Chondrocyte (in vitro differentiated cells): ENCODE measurements around the gene NOL4. TPM values are rescaled to one million over a fixed set of nuclear protein-coding genes. Genes with fewer than 3 reads are reported as not detected.

Experiments used
- DNase-seq: peaks from one replicate; pipeline ENCODE4 v3.0.0; 2021; ENCODE audit warnings: mixed read lengths, low spot score
- H3K27ac Mint-ChIP-seq: one replicate; pipeline ENCODE4 v1.8.0; 2021; ENCODE audit warnings: mild to moderate bottlenecking, moderate library complexity, mixed read lengths; ENCODE audit not compliant: unreplicated experiment
- H3K27me3 Mint-ChIP-seq: 2 replicates; pipeline ENCODE4 v1.8.0; 2021; ENCODE audit warnings: low read depth, mixed read lengths
- H3K36me3 Mint-ChIP-seq: 2 replicates; pipeline ENCODE4 v1.8.0; 2021; ENCODE audit warnings: low read depth, mixed read lengths
- H3K4me1 Mint-ChIP-seq: 2 replicates; pipeline ENCODE4 v1.8.0; 2021; ENCODE audit warnings: low read depth, mild to moderate bottlenecking, mixed read lengths
- H3K4me3 Mint-ChIP-seq: one replicate; pipeline ENCODE4 v1.8.0; 2021; ENCODE audit warnings: mild to moderate bottlenecking, moderate library complexity, mixed read lengths; ENCODE audit not compliant: unreplicated experiment
- H3K9me3 Mint-ChIP-seq: 2 replicates; pipeline ENCODE4 v1.8.0; 2021; ENCODE audit warnings: low read depth, mixed read lengths
- total RNA-seq: library from RNA; stranded (reverse); gene quantifications from 3 replicates; pipeline ENCODE4 v1.2.1, GENCODE V29; 2021
- TF ChIP-seq, protein P1 (sequence below): fragments of 200-600 bp; sonication (generic); IDR thresholded peaks from 2 replicates; pipeline ENCODE4 v1.5.0; 2021; ENCODE audit warnings: antibody characterized with exemption, mild to moderate bottlenecking, moderate library complexity

The NOL4 gene
- total RNA-seq, 1 donor from 2014 or later = not detected

DNA sequence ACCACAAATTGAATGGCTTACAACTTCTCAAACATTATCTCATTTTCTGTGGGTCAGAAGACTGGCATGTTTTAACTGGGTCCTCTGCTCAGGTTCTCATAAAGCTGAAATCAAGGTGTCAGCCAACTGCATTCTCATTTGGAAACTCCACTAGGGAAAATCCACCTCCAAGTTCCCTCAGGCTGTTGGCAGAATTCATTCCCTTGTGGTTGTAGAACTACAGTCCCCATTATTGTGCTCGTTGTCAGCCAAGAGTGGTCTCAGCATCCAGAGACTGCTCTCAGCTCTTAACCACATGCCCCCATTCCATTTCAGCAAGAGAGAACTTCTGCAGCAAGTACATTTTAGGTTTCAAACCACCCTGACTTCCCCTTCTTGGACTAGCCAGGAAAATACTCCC, 12.2 kb downstream of the NOL4 start:
- H3K27me3 Mint-ChIP-seq = peaks cover 28% of the 10 kb centered on the region
- TF ChIP-seq, protein P1, sequence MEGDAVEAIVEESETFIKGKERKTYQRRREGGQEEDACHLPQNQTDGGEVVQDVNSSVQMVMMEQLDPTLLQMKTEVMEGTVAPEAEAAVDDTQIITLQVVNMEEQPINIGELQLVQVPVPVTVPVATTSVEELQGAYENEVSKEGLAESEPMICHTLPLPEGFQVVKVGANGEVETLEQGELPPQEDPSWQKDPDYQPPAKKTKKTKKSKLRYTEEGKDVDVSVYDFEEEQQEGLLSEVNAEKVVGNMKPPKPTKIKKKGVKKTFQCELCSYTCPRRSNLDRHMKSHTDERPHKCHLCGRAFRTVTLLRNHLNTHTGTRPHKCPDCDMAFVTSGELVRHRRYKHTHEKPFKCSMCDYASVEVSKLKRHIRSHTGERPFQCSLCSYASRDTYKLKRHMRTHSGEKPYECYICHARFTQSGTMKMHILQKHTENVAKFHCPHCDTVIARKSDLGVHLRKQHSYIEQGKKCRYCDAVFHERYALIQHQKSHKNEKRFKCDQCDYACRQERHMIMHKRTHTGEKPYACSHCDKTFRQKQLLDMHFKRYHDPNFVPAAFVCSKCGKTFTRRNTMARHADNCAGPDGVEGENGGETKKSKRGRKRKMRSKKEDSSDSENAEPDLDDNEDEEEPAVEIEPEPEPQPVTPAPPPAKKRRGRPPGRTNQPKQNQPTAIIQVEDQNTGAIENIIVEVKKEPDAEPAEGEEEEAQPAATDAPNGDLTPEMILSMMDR = no peak
- H3K27ac Mint-ChIP-seq = no peak overlapping the region
- H3K9me3 Mint-ChIP-seq = no peaks in the 10 kb centered on the region
- H3K4me3 Mint-ChIP-seq = no peak overlapping the region
- no peak for DNase-seq
- H3K4me1 Mint-ChIP-seq = no peaks in the 10 kb centered on the region
- H3K36me3 Mint-ChIP-seq = peaks cover 2% of the 10 kb centered on the region

DNA sequence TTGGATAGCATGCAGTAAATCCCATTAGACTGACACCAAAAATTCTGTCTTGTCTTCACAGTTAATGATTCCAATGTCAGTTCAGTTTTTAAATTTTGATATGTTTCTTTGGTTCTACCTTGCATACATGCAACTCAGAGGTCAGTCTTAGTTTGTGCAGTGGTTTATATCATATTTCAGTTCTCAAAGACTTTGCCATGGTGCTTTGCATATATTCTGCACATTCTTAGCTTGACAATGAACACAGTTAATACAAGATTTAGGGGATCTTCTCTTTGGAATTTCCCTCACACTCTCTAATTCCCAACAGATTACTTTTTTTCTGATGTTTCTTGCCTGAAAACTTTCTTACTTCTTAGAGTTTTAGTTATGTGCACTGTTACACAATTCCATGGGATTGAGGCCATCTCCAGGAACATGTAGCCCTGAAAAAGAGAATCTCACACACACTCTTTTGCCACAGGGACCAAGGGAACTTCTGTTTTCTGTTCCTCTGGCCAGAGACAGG, 17.3 kb downstream of the NOL4 start:
- no peak overlapping the region for H3K4me3 Mint-ChIP-seq
- no peaks in the 10 kb centered on the region for H3K4me1 Mint-ChIP-seq
- no peak for DNase-seq
- H3K36me3 Mint-ChIP-seq = no peaks in the 10 kb centered on the region
- TF ChIP-seq, protein P1 = no peak
- H3K9me3 Mint-ChIP-seq = peaks cover 7% of the 10 kb centered on the region
- H3K27me3 Mint-ChIP-seq = peaks cover 30% of the 10 kb centered on the region
- no peak overlapping the region for H3K27ac Mint-ChIP-seq

DNA sequence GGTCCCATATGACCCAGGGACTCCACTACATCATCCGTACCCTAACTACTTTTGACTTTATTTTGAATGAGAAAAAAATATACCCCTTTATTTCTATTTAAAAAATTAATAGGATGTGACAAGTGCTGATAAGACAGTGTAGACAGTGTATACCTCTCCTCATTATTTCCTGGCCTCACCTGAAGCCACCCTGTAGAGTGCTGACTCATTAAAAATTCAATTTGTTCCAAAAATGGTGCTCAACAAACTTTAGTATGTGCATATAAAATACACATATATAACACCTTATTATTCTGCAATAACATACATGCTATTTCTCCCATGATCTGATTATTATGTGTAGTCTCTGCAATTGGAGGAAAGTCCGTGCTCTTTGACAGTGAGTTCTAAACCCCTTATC, 20.8 kb downstream of the NOL4 start:
- no peak overlapping the region for H3K4me3 Mint-ChIP-seq
- H3K4me1 Mint-ChIP-seq = no peaks in the 10 kb centered on the region
- no peak for DNase-seq
- peaks cover 34% of the 10 kb centered on the region for H3K27me3 Mint-ChIP-seq
- H3K36me3 Mint-ChIP-seq = no peaks in the 10 kb centered on the region
- H3K27ac Mint-ChIP-seq = no peak overlapping the region
- peaks cover 7% of the 10 kb centered on the region for H3K9me3 Mint-ChIP-seq
- TF ChIP-seq, protein P1 = no peak

DNA sequence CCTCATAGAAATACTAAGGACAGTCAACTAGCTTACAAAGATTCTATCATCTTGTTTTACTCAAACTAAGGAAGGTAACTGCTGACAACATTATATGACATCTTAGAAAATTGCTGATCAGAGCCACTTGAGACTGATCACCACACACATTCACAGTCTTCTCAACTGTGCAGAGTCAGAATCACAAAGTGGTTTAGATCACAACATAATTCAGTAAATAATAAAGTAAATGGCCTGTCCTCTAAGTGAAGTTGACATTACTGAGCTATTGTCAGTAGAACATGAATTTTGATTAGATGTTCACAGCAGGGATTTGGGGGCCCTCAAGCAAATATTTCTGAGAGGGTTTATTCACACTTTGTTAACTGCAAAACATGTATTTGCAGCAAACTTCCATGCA, 28.5 kb downstream of the NOL4 start:
- TF ChIP-seq, protein P1 = no peak
- Mint-ChIP-seq H3K4me1 (no peaks in the 10 kb centered on the region), H3K9me3 (peaks cover 6% of the 10 kb centered on the region), H3K4me3 (no peak overlapping the region), H3K27me3 (peaks cover 19% of the 10 kb centered on the region), H3K27ac (no peak overlapping the region), H3K36me3 (no peaks in the 10 kb centered on the region)
- DNase-seq = no peak

DNA sequence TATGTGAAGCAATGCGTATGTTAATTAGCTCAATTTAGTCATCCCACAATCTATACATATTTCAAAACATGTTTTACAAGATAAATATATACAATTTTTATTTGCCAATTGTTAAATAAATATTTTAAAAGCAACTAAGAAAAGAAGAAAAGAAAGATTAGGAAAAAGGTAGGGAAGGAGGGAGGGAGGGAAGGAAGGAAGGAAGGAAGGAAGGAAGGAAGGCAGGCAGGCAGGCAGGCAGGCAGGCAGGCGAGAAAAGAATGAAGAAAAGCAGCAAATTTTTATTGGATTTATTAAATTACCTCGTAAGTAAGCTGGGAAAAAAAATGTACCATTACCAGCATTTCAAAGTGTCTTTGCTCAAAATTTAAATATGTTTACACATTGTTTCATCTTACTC, 30.5 kb downstream of the NOL4 start:
- no peaks in the 10 kb centered on the region for H3K4me1 Mint-ChIP-seq
- H3K4me3 Mint-ChIP-seq = no peak overlapping the region
- no peak for DNase-seq
- H3K9me3 Mint-ChIP-seq = peaks cover 6% of the 10 kb centered on the region
- TF ChIP-seq, protein P1 = no peak
- no peak overlapping the region for H3K27ac Mint-ChIP-seq
- H3K27me3 Mint-ChIP-seq = peaks cover 11% of the 10 kb centered on the region
- no peaks in the 10 kb centered on the region for H3K36me3 Mint-ChIP-seq
